ENCODE data around the gene GREB1. TPM values are rescaled to one million over a fixed set of nuclear protein-coding genes. Genes with fewer than 3 reads are reported as not detected.

GREB1 gene
- total RNA-seq, 4 donors from 2014 or later = 8.1 to 74.3 (median 26.7) TPM

- no peaks in the 10 kb centered on the region for H3K36me3 ChIP-seq
- 76 to 91% methylated on average over 1 of the region's 1 CpG for WGBS, 2 donors
- no peak for DNase-seq (ENCODE audit: low spot score in 2 of 2)
- no peak for TF ChIP-seq POLR2A (IDR thresholded peaks at IDR 0.05)
- TF ChIP-seq CTCF (IDR thresholded peaks at IDR 0.05) = no peak
- no peak for TF ChIP-seq EP300 (IDR thresholded peaks at IDR 0.05)
- no peaks in the 10 kb centered on the region for H3K27me3 ChIP-seq
- H3K27ac ChIP-seq = no peak overlapping the region
- H3K4me3 ChIP-seq = no peak overlapping the region
- H3K9me3 ChIP-seq = no peaks in the 10 kb centered on the region
- H3K4me1 ChIP-seq = peaks cover 0 to 21% (median 2%) of the 10 kb centered on the region in 4 donors
Observed at GRCh38 chr2:11492720-11493119, 41.1 kb upstream of the GREB1 start.

DNA sequence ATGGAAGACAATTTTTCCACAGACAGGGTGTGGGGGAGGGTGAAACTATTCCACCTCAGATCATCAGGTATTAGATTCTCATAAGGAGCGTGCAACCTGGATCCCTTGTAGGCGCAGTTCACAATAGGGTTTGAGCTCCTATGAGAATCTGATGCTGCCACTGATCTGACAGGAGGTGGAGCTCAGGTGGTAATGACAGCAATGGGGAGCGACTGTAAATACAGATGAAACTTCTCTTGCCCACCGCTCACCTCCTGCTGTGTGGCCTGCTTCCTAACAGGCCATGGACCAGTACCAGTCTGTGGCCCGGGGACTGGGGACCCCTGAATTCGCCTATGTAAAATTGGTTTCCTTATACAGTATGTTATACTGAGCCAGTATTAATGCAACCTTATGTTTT, 40.6 kb upstream of the GREB1 start:
- no peaks in the 10 kb centered on the region for H3K9me3 ChIP-seq
- TF ChIP-seq CTCF (IDR thresholded peaks at IDR 0.05) (no peak), EP300 (IDR thresholded peaks at IDR 0.05) (no peak), POLR2A (IDR thresholded peaks at IDR 0.05) (no peak)
- H3K4me1 ChIP-seq = peaks cover 0 to 22% (median 5%) of the 10 kb centered on the region in 4 donors
- H3K36me3 ChIP-seq = no peaks in the 10 kb centered on the region
- 94 to 100% methylated on average over 6 of the region's 6 CpGs for WGBS, 2 donors
- no peak overlapping the region for H3K4me3 ChIP-seq
- DNase-seq (ENCODE audit: low spot score in 2 of 2) = no peak
- H3K27me3 ChIP-seq = no peaks in the 10 kb centered on the region
- H3K27ac ChIP-seq = no peak overlapping the region

- no peaks in the 10 kb centered on the region for H3K36me3 ChIP-seq
- H3K27ac ChIP-seq = no peak overlapping the region
- 92 to 94% methylated on average over 2 of the region's 2 CpGs for WGBS, 2 donors
- peaks cover 0 to 32% (median 10%) of the 10 kb centered on the region in 4 donors for H3K4me1 ChIP-seq
- no peak overlapping the region for H3K4me3 ChIP-seq
- TF ChIP-seq EP300 (IDR thresholded peaks at IDR 0.05) (no peak), POLR2A (IDR thresholded peaks at IDR 0.05) (no peak), CTCF (IDR thresholded peaks at IDR 0.05) (no peak)
- H3K9me3 ChIP-seq = no peaks in the 10 kb centered on the region
- no peaks in the 10 kb centered on the region for H3K27me3 ChIP-seq
- no peak for DNase-seq (ENCODE audit: low spot score in 2 of 2)
Observed at GRCh38 chr2:11494310-11494709, 39.5 kb upstream of the GREB1 start.

DNA sequence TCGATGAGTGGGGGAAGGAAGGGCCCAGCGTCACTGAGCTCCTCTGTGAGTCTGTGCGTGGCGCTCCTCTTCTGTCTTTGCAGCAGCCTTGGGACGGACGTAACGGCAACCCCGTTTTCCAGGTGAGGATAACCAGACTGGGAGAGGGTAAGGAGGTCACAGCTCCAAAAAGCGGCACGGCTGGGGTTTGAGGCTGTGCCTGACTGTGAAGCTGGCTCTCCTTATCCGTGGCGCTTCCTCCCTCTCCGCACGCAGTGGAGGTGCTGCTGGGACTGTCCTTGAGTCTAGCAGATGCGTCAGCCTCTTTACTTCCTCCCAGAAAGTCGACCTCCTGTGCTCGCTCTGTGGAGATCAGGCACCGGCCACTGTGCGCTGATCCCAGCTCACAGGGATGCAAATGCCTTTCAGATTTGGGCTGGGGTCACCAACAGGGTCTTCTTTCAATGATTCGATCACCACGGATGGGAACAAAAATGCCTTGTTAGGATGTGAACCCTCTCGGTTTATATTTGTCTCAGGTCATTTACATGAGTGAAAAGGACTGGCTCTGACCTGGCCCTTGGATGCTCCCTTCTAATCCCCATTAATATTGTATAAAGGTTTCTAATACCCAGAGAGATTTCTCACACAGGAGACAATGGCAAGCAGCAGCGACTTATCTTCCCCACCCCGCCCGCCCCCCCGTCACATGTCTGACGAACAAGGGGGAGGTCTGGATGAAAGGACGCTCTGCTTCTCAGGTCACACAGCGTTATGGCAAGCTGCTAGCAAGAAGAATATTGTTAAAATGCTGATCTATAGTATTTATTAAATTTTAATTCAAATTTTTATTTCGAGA, 37.8 kb upstream of the GREB1 start:
- WGBS, 2 donors = 61 to 70% methylated on average over 30 of the region's 30 CpGs
- TF ChIP-seq EP300 (IDR thresholded peaks at IDR 0.05) = no peak
- no peak overlapping the region for H3K27ac ChIP-seq
- H3K27me3 ChIP-seq = no peaks in the 10 kb centered on the region
- H3K36me3 ChIP-seq = no peaks in the 10 kb centered on the region
- H3K9me3 ChIP-seq = no peaks in the 10 kb centered on the region
- no peak overlapping the region for H3K4me3 ChIP-seq
- H3K4me1 ChIP-seq = peaks cover 0 to 38% (median 15%) of the 10 kb centered on the region in 4 donors
- DNase-seq (ENCODE audit: low spot score in 2 of 2) = no peak

- peak; percentile 49 to 64 for DNase-seq (ENCODE audit: low spot score in 2 of 2)
- Histone ChIP-seq H3K27me3 (no peaks in the 10 kb centered on the region), H3K9me3 (peaks cover 0 to 7% (median 0%) of the 10 kb centered on the region in 4 donors), H3K4me3 (peak overlapping the region in 1 of 4 donors; percentile 1), H3K27ac (peak overlapping the region; percentile 23 to 79 (median 60)), H3K36me3 (no peaks in the 10 kb centered on the region), H3K4me1 (peaks cover 0 to 32% (median 15%) of the 10 kb centered on the region in 4 donors)
- TF ChIP-seq EP300 (IDR thresholded peaks at IDR 0.05) = peak in 1 of 2 donors; percentile 76
- no peak for TF ChIP-seq POLR2A (IDR thresholded peaks at IDR 0.05)
- peak in 1 of 5 experiments; percentile 32 for TF ChIP-seq CTCF (IDR thresholded peaks at IDR 0.05)
- WGBS, 2 donors = 18 to 30% methylated on average over 9 of the region's 9 CpGs
Observed at GRCh38 chr2:11498543-11499034, 35.3 kb upstream of the GREB1 start.

All from tibial nerve (tissue), 4 donors.